HepG2 (cell line): Measurements from ENCODE around the gene FOSB. TPM values are rescaled to one million over a fixed set of nuclear protein-coding genes. Genes with fewer than 3 reads are reported as not detected.

ENCODE experiments used
- CENPT ChIP-seq: sonication (generic); formaldehyde crosslinking; IDR thresholded peaks from 2 replicates; pipeline ENCODE4 v1.8.0; 2022; ENCODE audit warnings: low read depth, mild to moderate bottlenecking, moderate library complexity, missing genetic modification reagents
- ERF ChIP-seq: IDR thresholded peaks from 2 replicates; pipeline ENCODE4 v1.6.1; 2018; ENCODE audit warnings: missing biosample characterization, missing genetic modification reagents
- HCFC1 ChIP-seq: fragments of 150-350 bp; IDR thresholded peaks from 2 replicates; pipeline ENCODE4 v1.6.1; 2014; ENCODE audit warnings: low read depth, low read length
- HNF4G ChIP-seq, 2 experiments: sonication (generic) in 1 of 2; formaldehyde crosslinking in 1 of 2; IDR thresholded peaks; 2 replicates each; pipeline versions ENCODE4 v1.4.0 to v1.6.1; 2011 to 2020; ENCODE audit warnings: borderline replicate concordance in 2 of 2, low read depth in 2 of 2, mild to moderate bottlenecking in 2 of 2, low read length in 1 of 2, missing genetic modification reagents in 1 of 2, moderate library complexity in 1 of 2
- NCOR1 ChIP-seq: fragments of 200-600 bp; sonication (generic); IDR thresholded peaks from 2 replicates; pipeline ENCODE4 v1.7.0; 2017; ENCODE audit warnings: antibody characterized with exemption, low read length, borderline replicate concordance
- NR2C2 ChIP-seq: sonication (generic); formaldehyde crosslinking; IDR thresholded peaks from 2 replicates; pipeline ENCODE4 v1.4.0; 2020; ENCODE audit warnings: missing genetic modification reagents, mild to moderate bottlenecking, moderate library complexity, borderline replicate concordance
- SRSF4 ChIP-seq: fragments of 200-400 bp; formaldehyde crosslinking; IDR thresholded peaks from one replicate; pipeline ENCODE4 v1.6.1; 2018; ENCODE audit warnings: mild to moderate bottlenecking, low read depth, low read length, moderate library complexity; ENCODE audit not compliant: poor library complexity, severe bottlenecking
- ZEB1 ChIP-seq: IDR thresholded peaks from 2 replicates; pipeline ENCODE4 v1.6.1; 2012; ENCODE audit warnings: mild to moderate bottlenecking, low read depth, inconsistent platforms; ENCODE audit not compliant: insufficient replicate concordance
- ZNF34 ChIP-seq: sonication (generic); formaldehyde crosslinking; IDR thresholded peaks from 2 replicates; pipeline ENCODE4 v1.4.0; 2020; ENCODE audit warnings: mild to moderate bottlenecking, missing genetic modification reagents, borderline replicate concordance
- ZNF510 ChIP-seq: sonication (generic); formaldehyde crosslinking; IDR thresholded peaks from 2 replicates; pipeline ENCODE4 v1.4.0; 2020; ENCODE audit warnings: low read depth, mild to moderate bottlenecking, missing genetic modification reagents
- ZNF816 ChIP-seq: sonication (generic); formaldehyde crosslinking; IDR thresholded peaks from 2 replicates; pipeline ENCODE4 v1.8.0; 2022; ENCODE audit warnings: missing genetic modification reagents, mild to moderate bottlenecking, borderline replicate concordance
- ZNF878 ChIP-seq: sonication (generic); formaldehyde crosslinking; IDR thresholded peaks from 2 replicates; pipeline ENCODE4 v1.8.1; 2023; ENCODE audit warnings: mild to moderate bottlenecking, missing genetic modification reagents, moderate library complexity
- polyA plus RNA-seq, 8 experiments: library from polyadenylated mRNA; depleted of rRNA in 3 of 8; stranded (reverse) in 7 of 8; unstranded in 1 of 8; fragments of >200 nt; fragmentation: Illumina TruSeq in 4 of 8; extraction: Trizol in 4 of 8; gene quantifications; 2 replicates each; pipeline versions ENCODE4 v1.2.1 to v1.2.3, GENCODE V29; 2011 to 2016; ENCODE audit warnings: low read depth in 4 of 8, missing spikeins in 1 of 8, mixed read lengths in 1 of 8; ENCODE audit not compliant: insufficient read depth in 1 of 8
- total RNA-seq, 5 experiments: library from RNA; depleted of rRNA; stranded (reverse); fragments of >200 nt; fragmentation: Illumina TruSeq; extraction: Trizol; gene quantifications; 2 replicates each; pipeline ENCODE4 v1.2.3, GENCODE V29; 2016; ENCODE audit warnings: low read depth in 1 of 5
- TF ChIP-seq, protein P1 (sequence below): sonication (generic); formaldehyde crosslinking; IDR thresholded peaks from 2 replicates; pipeline ENCODE4 v1.5.0; 2020; ENCODE audit warnings: mild to moderate bottlenecking, missing genetic modification reagents, borderline replicate concordance
- TF ChIP-seq, protein P2 (sequence below): sonication (generic); formaldehyde crosslinking; IDR thresholded peaks from 2 replicates; pipeline ENCODE4 v1.4.0; 2020; ENCODE audit warnings: missing genetic modification reagents
- TF ChIP-seq, protein P3 (sequence below): IDR thresholded peaks from 2 replicates; pipeline ENCODE4 v1.6.1; 2012; ENCODE audit warnings: inconsistent platforms
- TF ChIP-seq, protein P4 (sequence below): sonication (generic); formaldehyde crosslinking; IDR thresholded peaks from 2 replicates; pipeline ENCODE4 v1.4.0; 2020; ENCODE audit warnings: mild to moderate bottlenecking, missing genetic modification reagents
- TF ChIP-seq, protein P5 (sequence below): sonication (generic); formaldehyde crosslinking; IDR thresholded peaks from 2 replicates; pipeline ENCODE4 v1.5.0; 2020; ENCODE audit warnings: missing genetic modification reagents, mild to moderate bottlenecking, borderline replicate concordance

The FOSB gene
- total and polyA plus RNA-seq, 2 of the 13 experiments (the other 11 are each of a cell fraction or from before 2014, with no cell fraction given): 2.8 to 6.0 TPM

DNA sequence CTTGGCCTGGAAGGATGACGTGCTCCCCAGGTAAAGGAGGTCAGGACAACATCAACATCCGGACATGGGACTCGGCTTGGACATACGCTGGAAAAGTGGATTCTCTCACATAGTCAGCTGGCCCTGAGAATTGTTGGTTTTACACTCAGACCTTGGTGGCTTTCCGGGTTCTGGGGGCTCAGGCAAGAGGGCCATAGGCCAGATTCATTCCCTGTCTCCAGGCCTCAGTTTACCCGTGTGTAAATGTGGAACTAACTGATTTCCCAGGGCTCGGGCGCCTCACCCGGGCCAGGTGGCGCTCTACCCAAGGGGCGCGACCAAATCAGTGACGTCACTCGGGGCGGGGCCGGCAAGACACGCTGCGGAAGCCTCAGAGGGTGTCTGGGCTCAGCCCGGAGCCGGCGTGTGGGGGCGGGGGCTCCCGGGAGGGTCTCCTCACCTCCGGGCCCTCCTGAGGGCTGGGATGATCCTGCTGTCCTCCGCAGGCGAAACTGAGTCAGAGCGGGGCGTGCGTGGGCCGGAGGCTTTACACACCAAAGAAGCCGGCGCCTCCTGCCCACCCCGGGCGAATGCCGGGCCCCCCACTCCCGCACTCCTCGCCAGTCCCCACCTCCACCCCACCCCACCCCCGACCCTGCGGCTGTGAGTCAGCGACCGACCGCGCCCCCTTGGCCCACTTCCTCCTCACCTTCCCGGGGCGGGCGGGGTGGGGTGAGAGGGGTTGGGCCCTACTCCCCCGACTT, 38.6 kb downstream of the FOSB start (continued):
- TF ChIP-seq ZNF878 (no peak), HCFC1 (no peak), ZEB1 (peak; percentile 68), CENPT (CRISPR knock-in tag) (no peak), NCOR1 (peak; percentile 22; the same call in 1 of the 2 replicates), SRSF4 (no peak), ERF (peak; percentile 40; the same call in 1 of the 2 replicates), ZNF816 (CRISPR knock-in tag) (0 out of 2 replicates have a peak, but pooled peaks have one; percentile 40), NR2C2 (peak; percentile 3; the same call in 1 of the 2 replicates), HNF4G (IDR thresholded peaks at IDR 0.05; ENCODE audit: borderline replicate concordance, low read depth, low read length) (no peak), HNF4G (CRISPR knock-in tag; IDR thresholded peaks at IDR 0.05; ENCODE audit: borderline replicate concordance, low read depth) (no peak; the same call in 1 of the 2 replicates), ZNF510 (no peak), ZNF34 (no peak)
- TF ChIP-seq, protein P1, sequence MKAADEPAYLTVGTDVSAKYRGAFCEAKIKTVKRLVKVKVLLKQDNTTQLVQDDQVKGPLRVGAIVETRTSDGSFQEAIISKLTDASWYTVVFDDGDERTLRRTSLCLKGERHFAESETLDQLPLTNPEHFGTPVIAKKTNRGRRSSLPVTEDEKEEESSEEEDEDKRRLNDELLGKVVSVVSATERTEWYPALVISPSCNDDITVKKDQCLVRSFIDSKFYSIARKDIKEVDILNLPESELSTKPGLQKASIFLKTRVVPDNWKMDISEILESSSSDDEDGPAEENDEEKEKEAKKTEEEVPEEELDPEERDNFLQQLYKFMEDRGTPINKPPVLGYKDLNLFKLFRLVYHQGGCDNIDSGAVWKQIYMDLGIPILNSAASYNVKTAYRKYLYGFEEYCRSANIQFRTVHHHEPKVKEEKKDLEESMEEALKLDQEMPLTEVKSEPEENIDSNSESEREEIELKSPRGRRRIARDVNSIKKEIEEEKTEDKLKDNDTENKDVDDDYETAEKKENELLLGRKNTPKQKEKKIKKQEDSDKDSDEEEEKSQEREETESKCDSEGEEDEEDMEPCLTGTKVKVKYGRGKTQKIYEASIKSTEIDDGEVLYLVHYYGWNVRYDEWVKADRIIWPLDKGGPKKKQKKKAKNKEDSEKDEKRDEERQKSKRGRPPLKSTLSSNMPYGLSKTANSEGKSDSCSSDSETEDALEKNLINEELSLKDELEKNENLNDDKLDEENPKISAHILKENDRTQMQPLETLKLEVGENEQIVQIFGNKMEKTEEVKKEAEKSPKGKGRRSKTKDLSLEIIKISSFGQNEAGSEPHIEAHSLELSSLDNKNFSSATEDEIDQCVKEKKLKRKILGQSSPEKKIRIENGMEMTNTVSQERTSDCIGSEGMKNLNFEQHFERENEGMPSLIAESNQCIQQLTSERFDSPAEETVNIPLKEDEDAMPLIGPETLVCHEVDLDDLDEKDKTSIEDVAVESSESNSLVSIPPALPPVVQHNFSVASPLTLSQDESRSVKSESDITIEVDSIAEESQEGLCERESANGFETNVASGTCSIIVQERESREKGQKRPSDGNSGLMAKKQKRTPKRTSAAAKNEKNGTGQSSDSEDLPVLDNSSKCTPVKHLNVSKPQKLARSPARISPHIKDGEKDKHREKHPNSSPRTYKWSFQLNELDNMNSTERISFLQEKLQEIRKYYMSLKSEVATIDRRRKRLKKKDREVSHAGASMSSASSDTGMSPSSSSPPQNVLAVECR (CRISPR knock-in tag): peak; percentile 72
- TF ChIP-seq, protein P2, sequence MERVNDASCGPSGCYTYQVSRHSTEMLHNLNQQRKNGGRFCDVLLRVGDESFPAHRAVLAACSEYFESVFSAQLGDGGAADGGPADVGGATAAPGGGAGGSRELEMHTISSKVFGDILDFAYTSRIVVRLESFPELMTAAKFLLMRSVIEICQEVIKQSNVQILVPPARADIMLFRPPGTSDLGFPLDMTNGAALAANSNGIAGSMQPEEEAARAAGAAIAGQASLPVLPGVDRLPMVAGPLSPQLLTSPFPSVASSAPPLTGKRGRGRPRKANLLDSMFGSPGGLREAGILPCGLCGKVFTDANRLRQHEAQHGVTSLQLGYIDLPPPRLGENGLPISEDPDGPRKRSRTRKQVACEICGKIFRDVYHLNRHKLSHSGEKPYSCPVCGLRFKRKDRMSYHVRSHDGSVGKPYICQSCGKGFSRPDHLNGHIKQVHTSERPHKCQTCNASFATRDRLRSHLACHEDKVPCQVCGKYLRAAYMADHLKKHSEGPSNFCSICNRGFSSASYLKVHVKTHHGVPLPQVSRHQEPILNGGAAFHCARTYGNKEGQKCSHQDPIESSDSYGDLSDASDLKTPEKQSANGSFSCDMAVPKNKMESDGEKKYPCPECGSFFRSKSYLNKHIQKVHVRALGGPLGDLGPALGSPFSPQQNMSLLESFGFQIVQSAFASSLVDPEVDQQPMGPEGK (CRISPR knock-in tag): peak; percentile 73
- TF ChIP-seq, protein P3, sequence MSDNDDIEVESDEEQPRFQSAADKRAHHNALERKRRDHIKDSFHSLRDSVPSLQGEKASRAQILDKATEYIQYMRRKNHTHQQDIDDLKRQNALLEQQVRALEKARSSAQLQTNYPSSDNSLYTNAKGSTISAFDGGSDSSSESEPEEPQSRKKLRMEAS: no peak
- TF ChIP-seq, protein P4, sequence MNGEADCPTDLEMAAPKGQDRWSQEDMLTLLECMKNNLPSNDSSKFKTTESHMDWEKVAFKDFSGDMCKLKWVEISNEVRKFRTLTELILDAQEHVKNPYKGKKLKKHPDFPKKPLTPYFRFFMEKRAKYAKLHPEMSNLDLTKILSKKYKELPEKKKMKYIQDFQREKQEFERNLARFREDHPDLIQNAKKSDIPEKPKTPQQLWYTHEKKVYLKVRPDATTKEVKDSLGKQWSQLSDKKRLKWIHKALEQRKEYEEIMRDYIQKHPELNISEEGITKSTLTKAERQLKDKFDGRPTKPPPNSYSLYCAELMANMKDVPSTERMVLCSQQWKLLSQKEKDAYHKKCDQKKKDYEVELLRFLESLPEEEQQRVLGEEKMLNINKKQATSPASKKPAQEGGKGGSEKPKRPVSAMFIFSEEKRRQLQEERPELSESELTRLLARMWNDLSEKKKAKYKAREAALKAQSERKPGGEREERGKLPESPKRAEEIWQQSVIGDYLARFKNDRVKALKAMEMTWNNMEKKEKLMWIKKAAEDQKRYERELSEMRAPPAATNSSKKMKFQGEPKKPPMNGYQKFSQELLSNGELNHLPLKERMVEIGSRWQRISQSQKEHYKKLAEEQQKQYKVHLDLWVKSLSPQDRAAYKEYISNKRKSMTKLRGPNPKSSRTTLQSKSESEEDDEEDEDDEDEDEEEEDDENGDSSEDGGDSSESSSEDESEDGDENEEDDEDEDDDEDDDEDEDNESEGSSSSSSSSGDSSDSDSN (CRISPR knock-in tag): peak; percentile 49; the same call in 1 of the 2 replicates
- TF ChIP-seq, protein P5, sequence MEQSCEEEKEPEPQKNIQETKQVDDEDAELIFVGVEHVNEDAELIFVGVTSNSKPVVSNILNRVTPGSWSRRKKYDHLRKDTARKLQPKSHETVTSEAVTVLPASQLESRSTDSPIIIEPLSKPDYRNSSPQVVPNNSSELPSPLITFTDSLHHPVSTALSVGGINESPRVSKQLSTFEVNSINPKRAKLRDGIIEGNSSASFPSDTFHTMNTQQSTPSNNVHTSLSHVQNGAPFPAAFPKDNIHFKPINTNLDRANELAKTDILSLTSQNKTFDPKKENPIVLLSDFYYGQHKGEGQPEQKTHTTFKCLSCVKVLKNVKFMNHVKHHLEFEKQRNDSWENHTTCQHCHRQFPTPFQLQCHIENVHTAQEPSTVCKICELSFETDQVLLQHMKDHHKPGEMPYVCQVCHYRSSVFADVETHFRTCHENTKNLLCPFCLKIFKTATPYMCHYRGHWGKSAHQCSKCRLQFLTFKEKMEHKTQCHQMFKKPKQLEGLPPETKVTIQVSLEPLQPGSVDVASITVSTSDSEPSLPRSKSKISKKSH (CRISPR knock-in tag): no peak
